ENCODE measurements around the gene IFT81. TPM values are rescaled to one million over a fixed set of nuclear protein-coding genes. Genes with fewer than 3 reads are reported as not detected.

Gene IFT81
- total RNA-seq, 4 donors from 2014 or later, result 6.9 to 40.6 (median 20.7) TPM

DNA sequence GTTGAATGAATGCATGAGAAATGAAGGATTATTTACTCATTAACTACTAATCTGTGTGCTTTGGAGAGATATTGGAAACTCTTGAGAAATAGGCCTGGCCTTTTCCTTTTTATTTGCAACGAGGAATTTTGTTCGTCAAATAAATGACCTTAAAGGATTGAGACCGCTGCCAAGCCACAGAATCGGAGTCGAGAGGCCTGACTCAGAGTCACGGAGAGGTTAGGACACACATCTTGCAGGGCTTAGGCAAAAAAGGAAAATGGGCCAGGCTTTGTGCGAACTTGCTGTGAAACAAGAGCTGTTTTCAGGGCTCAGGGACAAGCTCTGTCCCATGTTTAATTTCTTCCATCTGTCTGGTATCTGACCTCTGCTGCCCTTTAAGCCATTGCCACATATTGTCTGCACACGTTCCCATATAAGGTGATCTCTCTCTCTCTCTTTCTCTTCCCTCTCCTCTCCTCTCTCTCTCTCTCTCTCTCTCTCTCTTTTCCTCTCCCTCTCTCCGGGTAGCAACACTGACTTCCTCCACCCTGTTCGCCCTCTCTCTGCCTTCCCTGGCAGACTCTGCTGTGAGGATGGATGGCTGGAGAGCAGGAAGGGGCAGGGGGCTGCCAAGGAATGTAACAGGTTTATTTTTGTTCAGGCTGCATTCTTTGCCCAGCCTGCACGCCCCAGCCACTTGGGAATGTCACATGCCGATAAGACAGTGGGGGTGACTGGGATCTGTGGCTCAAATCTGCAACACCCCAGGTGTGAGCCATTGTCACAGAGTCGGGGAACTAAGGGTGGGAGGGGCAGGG, 14.9 kb upstream of the IFT81 start:
- H3K4me1 ChIP-seq, result peaks cover 0 to 10% of the 10 kb centered on the region in 2 donors
- H3K27me3 ChIP-seq, result no peaks in the 10 kb centered on the region
- no peak overlapping the region for H3K4me3 ChIP-seq
- no peaks in the 10 kb centered on the region for H3K36me3 ChIP-seq
- peak; percentile 87 to 95 for DNase-seq
- TF ChIP-seq, protein P1, sequence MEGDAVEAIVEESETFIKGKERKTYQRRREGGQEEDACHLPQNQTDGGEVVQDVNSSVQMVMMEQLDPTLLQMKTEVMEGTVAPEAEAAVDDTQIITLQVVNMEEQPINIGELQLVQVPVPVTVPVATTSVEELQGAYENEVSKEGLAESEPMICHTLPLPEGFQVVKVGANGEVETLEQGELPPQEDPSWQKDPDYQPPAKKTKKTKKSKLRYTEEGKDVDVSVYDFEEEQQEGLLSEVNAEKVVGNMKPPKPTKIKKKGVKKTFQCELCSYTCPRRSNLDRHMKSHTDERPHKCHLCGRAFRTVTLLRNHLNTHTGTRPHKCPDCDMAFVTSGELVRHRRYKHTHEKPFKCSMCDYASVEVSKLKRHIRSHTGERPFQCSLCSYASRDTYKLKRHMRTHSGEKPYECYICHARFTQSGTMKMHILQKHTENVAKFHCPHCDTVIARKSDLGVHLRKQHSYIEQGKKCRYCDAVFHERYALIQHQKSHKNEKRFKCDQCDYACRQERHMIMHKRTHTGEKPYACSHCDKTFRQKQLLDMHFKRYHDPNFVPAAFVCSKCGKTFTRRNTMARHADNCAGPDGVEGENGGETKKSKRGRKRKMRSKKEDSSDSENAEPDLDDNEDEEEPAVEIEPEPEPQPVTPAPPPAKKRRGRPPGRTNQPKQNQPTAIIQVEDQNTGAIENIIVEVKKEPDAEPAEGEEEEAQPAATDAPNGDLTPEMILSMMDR (IDR thresholded peaks at IDR 0.05), result peak in 2 of 4 experiments; percentile 36 to 80
- TF ChIP-seq POLR2A (IDR thresholded peaks at IDR 0.05), result peak in 1 of 2 donors; percentile 52
- H3K27ac ChIP-seq, result peak overlapping the region; percentile 90
- intact Hi-C loops (cut with DNase I; ENCODE audit: low total_unique reads), result loop anchor here (10.0 kb wide), 1 partner anchor 126 kb away; no protein-coding TSS in a partner anchor
- H3K9me3 ChIP-seq, result no peaks in the 10 kb centered on the region

- TF ChIP-seq POLR2A (IDR thresholded peaks at IDR 0.05), result no peak
- TF ChIP-seq, protein P1 (IDR thresholded peaks at IDR 0.05), result no peak
- H3K4me1 ChIP-seq, result peaks cover 0 to 17% of the 10 kb centered on the region in 2 donors
- H3K27me3 ChIP-seq, result no peaks in the 10 kb centered on the region
- DNase-seq, result no peak
- H3K27ac ChIP-seq, result peak overlapping the region; percentile 90
- H3K36me3 ChIP-seq, result no peaks in the 10 kb centered on the region
- intact Hi-C loops (cut with DNase I; ENCODE audit: low total_unique reads), result loop anchor here (10.0 kb wide), 1 partner anchor 125 kb away; no protein-coding TSS in a partner anchor
- H3K9me3 ChIP-seq, result no peaks in the 10 kb centered on the region
- H3K4me3 ChIP-seq, result no peak overlapping the region
Observed at GRCh38 chr12:110109837-110110535, 14.2 kb upstream of the IFT81 start.

GRCh38 chr12:110111476-110112334, 12.5 kb upstream of the IFT81 start:
- peaks cover 0 to 18% of the 10 kb centered on the region in 2 donors for H3K4me1 ChIP-seq
- DNase-seq, result no peak
- no peaks in the 10 kb centered on the region for H3K36me3 ChIP-seq
- no peak overlapping the region for H3K4me3 ChIP-seq
- H3K9me3 ChIP-seq, result no peaks in the 10 kb centered on the region
- no peak for TF ChIP-seq POLR2A (IDR thresholded peaks at IDR 0.05)
- TF ChIP-seq, protein P1 (IDR thresholded peaks at IDR 0.05), result no peak
- intact Hi-C loops (cut with DNase I; ENCODE audit: low total_unique reads), result no loop called here
- no peaks in the 10 kb centered on the region for H3K27me3 ChIP-seq
- H3K27ac ChIP-seq, result peak overlapping the region; percentile 90

DNA sequence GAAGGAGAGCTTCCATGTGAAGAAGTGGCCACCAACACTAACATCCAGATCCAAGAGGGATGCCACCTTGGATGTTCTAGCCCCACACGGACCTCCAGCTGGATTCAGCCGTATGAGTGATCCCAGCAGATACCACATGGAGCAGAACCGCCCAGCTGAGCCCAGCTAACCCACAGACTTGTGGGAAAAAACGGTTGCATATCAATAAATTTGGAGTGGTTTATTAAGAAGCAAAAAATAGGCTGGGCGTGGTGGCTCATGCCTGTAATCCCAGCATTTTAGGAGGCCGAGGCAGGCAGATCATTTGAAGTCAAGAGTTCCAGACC, 11.9 kb upstream of the IFT81 start:
- H3K4me1 ChIP-seq, result peaks cover 0 to 18% of the 10 kb centered on the region in 2 donors
- no peak for DNase-seq
- no peak overlapping the region for H3K4me3 ChIP-seq
- no peaks in the 10 kb centered on the region for H3K36me3 ChIP-seq
- intact Hi-C loops (cut with DNase I; ENCODE audit: low total_unique reads), result no loop called here
- no peaks in the 10 kb centered on the region for H3K27me3 ChIP-seq
- peak overlapping the region in 1 of 2 donors; percentile 90 for H3K27ac ChIP-seq
- TF ChIP-seq POLR2A (IDR thresholded peaks at IDR 0.05), result no peak
- TF ChIP-seq, protein P1 (IDR thresholded peaks at IDR 0.05), result no peak
- H3K9me3 ChIP-seq, result no peaks in the 10 kb centered on the region

Data from uterus (tissue), 4 donors.